Fibroblast of skin of scalp (primary cell): ENCODE measurements around the gene HHIPL2.
"Not testable (repeated sequence)": the region's sequence is repeated elsewhere in the genome, so short reads cannot be mapped to it uniquely, and the experiment has no call there.

Source experiments
- DNase-seq: peaks from one replicate; pipeline ENCODE4 v3.0.0-alpha.2; 2013

The HHIPL2 gene

DNA sequence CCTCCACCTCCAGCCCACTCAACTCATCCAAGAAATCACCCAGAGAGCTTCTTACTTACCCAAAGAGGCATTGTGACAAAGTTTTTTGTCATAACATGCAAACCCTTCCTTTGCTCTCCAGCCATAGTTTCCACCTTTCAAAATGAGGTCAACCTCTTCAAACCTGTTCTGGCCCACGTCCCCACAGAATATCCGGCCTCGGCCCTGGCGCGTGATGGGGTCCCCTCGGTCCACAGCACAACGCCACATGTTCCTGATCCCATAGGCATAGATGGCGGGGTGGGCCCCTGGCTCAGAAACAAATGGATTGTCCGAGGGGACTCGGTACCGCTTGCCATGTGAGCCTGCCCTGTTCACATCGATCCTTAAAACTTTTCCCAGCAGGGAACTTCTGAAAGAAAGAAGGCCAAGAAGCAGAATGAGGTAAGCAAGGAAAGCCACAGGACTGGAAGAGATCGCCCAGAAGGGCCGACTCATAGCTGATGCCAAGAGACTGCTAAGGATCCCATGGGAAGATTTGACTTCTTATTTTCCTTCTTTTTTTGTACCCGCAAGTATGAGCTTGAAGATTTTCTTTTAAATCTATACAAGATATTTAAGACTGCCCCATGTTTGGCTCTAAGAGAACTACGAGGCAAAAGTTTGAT is 7.8 kb downstream of the HHIPL2 start:
- peak; percentile 27 for DNase-seq

DNA sequence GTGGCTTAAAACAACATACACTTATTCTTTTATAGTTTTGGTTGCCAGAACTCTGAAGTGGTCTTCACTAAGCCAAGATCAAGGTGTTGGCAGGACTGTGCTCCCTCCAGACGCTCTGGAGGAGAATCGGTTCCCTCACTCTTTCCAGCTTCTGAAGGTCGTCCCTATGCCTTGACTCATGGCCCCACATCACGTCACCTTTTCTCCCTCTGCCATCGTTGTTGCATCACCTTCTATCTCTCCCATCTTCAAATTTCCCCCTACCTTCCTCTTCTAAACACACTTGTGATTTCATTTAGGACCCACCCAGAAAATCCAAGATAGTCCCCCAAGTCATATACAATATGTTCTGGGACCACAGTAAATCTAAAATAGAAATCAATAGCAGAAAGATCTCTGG is 12.4 kb downstream of the HHIPL2 start:
- DNase-seq: no peak

DNA sequence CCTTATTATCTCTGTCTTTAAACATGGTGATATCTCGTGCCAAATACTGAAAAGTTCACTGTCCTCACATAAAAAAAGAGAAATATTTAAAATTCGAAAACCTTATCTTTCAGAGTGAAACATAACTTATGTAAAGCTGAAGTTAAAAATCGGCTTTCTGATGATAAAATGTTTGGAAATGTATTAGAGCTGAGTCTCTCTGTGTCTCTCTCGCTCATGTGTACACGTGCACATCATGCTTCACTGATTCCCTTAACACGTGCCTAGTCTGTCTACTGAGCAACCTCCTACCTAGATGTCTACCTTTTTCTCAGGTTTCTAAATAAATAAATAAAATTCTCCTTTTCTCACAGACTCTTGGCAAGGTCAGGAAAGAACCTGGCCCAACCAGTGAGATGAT is 17.1 kb downstream of the HHIPL2 start:
- no peak for DNase-seq

DNA sequence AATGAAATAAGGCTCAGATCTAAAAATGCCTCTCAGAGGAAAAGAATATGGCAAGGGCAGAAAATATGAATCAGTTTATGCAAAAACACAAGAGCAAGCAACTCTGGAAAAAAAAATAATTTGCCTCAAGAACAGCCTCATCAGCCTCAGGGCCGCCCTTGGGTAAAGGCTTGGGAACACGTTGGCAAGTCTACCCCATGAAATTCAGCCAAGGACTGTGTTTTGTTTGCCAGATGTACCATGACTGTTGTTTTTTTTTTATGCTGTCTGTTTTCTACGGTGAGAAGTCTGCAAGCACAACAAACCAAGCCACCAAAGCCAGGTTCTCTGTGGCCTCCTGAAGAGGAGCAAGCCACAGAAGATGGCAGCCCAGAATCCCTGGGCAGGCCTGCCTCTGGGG is 18.0 kb downstream of the HHIPL2 start:
- DNase-seq: no peak

DNA sequence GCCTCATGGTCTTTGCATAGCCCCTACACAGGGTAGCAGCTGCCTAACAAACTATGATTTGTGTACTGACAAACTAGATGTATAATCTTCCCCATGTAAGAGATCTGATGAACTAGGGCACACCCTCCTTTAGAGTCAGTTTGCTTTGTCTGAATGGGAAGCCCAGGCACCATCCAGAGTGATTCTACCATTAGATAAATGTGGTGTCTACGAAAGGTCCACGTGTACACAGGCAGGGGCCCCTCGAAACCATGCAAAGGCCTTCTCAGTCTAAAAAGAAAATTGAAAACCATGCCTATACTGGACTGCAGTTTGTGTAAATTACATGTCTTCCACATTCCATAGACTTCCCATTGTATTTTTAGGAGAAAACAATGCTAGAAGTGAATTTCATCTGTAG is 18.7 kb downstream of the HHIPL2 start:
- no peak for DNase-seq

DNA sequence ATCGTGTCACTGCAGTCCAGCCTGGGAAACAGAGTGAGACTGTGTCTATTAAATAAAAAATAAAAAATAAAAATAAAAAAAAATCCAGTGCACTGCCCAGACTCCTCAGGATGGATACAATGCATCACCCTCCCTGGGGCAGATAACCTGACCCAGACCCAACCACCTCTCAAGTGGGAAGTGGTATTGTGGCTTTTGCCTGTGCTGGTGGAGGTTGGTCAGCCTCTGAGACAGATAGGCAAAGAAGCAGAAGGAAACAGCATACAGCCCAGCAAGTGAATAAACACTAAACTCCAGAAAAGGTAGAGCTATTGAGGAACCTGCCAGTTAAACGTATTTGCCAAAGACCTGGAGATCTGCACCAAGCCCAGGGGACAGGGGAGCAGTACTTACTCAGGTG is 22.0 kb downstream of the HHIPL2 start:
- DNase-seq: no peak

DNA sequence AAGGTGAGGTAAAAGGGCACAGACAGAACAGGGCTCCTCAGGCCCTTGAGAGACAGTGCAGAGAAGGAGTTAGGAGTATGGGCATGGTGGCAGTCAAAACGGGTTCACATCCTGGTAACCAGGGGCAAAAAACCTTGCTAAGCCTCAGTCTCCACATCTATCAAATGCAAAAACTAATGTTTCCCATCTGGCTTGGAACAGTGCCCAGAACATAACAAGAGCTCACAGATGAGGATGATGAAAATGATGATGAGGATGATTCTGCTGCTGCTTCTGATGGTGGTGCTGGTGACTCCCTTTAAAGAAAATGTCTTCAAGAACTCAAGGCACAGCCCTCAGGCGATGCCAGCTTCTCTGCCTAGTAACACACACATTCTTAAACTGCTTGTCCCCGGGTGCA is 24.1 kb downstream of the HHIPL2 start:
- DNase-seq: peak; percentile 43

DNA sequence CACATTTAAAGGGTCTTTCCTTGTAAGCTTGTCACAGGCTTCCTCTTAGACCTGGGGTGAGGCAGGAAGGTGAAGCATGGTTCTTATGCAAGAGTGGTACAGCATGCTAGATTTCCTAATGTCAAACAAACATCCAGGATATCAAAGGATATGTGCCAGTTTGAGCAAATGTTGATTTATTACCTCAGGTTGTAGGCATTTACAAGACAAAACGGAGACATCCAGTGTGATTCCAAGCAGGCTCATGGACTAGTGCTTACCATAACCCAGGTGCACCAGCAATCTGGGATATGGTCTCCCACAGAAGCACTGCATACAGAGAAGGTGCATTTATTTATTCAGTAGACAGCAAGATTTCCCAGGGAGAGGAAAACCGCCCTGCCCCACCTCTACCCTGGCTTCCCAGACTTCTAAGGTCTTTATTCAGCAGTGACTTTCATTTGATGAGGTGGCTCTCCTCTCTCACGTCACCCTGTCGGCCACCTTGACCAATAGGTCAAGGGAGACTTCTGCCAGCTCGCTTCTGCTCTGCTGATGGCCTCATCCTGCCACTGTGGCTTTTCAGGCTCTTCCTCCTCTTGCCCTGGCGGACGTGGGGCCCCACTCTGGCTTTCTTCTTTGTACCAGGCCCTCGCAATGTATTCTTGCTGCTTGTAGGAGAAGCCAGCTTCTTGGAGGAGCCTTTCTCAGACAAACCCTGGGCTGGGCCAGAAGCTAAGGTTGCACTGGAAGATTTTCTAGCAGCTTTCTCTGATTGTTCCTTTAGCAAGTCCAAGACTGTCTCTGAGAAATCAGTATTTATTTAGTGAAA is 25.6 kb downstream of the HHIPL2 start:
- DNase-seq: no peak

DNA sequence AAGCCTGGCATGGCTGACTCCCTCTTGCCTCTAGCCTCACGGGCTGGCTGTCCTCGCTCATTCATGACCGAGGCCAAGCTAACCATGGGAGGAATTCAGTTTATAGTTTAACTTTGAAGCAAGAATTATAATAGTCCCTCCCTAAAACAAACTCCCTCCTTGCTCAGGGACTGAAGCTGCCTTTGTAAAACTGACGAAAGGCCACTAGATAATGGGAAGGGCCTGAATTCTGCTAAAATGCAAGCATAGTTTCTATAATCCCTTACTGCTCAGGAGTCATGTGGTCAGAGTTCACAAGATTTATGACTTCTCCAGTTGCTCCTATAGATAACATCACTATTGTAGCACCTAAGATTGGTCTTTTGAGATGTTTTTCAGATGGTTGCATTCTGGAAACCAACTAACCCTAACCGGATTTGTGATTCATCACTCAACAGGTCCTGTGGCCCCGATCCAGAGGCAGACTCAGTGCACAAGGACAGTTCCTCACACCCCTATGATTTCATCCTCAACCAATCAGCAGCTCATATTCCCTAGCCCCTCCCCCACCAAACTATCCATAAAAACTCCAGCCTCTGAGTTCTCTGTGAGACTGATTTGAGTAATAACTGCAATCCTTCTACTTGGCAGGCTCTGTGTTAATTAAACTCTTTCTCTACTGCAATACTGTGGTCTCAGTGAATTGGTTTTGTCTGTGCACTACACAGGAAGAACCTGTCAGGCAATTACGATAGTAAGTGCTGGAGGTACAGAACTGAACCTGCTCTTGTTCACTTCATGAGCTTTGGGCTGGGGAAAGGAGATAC is 26.4 kb downstream of the HHIPL2 start:
- DNase-seq: peak; percentile 21

DNA sequence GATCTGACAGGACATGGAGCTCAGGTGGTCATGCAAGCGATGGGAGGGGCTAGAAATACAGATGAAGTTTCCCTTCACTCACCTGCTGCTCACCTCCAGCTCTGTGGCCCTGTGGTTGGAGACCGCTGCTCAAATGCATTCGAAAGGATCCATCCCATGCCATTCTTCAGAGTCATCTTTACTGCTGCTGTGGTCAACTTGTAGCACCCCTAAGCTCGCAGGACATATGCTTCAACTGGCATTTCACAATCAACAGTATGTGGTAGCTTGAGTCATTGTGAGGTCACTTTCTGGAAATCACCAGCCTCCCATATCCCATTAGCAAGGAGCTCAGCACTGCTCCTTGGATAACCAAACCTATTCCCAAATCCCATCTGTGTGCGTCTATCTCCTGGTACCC is 58.4 kb downstream of the HHIPL2 start:
- DNase-seq: peak; percentile 70

DNA sequence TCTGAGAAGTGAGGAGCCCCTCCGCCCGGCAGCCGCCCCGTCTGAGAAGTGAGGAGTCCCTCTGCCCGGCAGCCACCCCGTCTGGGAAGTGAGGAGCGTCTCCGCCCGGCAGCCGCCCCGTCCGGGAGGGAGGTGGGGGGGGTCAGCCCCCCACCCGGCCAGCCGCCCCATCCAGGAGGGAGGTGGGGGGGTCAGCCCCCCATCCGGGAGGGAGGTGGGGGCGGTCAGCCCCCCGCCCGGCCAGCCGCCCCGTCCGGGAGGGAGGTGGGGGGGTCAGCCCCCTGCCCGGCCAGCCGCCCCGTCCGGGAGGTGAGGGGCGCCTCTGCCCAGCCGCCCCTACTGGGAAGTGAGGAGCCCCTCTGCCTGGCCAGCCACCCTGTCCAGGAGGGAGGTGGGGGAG is 60.1 kb downstream of the HHIPL2 start:
- DNase-seq: not testable (repeated sequence)

DNA sequence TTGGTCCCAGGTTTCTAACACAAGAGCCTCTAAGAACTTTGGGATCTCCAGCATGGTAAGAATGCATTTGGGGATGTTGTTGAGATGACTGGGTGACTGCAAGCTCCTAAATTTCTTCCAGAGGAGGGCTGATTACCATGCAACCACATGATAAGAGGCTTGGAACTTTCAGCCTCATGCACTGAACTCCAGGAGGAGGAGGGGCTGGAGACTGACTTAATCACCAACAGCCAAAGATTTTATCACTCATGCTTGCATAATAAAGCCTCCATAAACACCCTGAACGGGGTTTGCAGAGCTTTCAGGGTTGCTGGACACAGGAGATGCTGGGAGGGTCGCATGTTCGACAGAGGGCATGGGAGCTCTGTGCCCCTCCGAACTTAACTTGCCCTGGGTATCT is 63.9 kb downstream of the HHIPL2 start:
- DNase-seq: peak; percentile 17

DNA sequence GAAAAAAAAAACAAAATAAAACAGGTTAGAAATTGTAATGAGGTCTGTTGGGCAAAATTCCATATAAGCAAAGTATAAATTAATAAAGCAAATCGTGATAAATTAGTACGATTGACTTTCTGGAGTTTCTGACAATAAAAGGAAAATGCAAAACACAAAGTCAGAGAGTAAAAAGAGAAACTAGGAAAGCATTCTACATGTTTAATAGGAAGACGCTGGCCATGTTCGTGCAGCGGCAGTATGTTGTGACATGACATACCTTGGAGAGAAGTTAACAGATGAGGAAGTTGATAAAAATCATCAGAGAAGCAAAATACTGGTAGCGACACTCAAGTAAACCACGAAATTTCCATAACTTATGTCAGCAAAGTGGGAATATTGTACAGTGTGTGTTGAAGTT is 68.3 kb downstream of the HHIPL2 start:
- DNase-seq: not testable (repeated sequence)

DNA sequence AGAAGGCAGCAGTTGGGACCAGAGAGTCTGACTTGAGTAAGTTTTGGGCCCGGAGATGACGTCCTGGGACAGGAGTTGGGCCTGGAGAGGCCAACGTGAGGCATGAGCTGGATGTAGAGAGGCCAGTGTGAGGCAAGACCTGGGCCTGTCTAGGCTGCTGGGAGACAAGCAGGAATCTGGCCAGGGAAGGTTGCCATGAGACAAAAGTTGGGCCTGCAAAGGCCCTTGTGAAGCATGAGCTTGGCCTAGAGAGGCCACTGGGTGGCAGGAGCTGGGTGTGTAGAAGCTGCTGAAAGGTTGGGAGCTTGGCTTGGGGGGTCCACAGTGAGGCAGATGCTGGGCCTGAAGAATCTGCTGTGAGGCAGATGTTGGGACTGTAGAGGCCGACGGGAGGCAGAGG is 71.5 kb downstream of the HHIPL2 start:
- not testable (repeated sequence) for DNase-seq

DNA sequence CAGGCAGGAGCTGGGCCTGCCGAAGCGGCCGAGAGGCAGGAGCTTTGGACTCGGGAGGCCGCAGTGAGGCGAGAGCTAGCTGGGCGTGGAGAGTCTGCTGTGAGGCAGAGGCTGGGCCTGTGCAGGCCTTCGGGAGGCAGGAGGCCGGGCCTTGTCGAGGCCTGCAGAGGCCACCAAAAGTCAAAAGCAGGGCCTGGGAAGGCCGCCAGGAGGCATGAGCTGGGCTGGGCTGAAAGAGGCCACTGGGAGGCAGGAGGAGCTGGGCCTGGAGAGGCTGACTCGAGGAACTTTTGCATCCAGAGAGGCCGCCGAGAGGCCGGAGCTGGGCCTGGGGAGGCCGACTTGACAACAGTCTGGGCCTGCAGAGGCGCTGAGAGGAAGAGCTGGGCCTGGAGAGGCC is 74.2 kb downstream of the HHIPL2 start:
- DNase-seq: not testable (repeated sequence)

DNA sequence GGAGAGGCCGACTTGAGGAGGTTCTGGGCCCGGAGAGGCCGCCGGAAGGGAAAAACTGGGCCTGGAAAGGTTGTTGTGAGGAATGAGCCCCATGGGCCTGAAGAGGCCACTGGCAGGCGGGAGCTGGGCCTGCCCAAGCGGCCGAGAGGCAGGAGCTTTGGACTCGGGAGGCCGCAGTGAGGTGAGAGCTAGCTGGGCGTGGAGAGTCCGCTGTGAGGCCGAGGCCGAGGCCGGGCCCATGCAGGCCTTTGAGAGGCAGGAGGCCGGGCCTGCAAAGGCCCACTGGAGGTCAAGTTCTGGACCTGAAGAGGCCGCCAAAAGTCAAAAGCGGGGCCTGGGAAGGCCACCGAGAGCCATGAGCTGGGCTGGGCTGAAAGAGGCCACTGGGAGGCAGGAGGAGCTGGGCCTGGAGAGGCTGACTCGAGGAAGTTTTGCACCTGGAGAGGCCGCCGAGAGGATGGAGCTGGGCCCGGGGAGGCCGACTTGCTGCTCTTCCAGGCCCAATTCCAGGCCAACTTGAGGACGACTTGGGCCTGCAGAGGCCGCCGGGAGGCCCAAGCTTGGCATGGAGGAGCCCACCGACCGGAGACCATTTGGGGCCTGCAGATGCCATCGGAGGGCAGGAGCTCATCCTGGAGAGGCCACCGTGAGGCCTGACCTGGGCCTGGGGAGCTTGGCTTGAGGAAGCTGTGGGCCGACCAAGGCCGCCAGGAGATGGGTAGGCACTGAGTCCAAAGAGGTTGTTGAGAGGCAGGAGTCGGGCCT is 74.9 kb downstream of the HHIPL2 start:
- not testable (repeated sequence) for DNase-seq
